T-helper 17 cell (primary cell): ENCODE measurements around the gene SRCIN1. TPM values are rescaled to one million over a fixed set of nuclear protein-coding genes. Genes with fewer than 3 reads are reported as not detected.
"Not testable (repeated sequence)": the region's sequence is repeated elsewhere in the genome, so short reads cannot be mapped to it uniquely, and the experiment has no call there.

ENCODE experiments used
- ATAC-seq: fragments of 150-1000 bp; cut with Tn5 transposase; 2 replicates; pipeline ENCODE4 v1.10.0; 2021; ENCODE audit warnings: mild to moderate bottlenecking, moderate library complexity
- DNase-seq, 3 donors: peaks; one replicate each; pipeline versions ENCODE4 v3.0.0 to v3.0.0-alpha.2; 2020 to 2021
- H3K9me3 ChIP-seq: one replicate; pipeline ENCODE4 v1.7.0; 2013; ENCODE audit warnings: low read length, mild to moderate bottlenecking; ENCODE audit not compliant: control insufficient read depth, poor library complexity, severe bottlenecking
- H3K27ac Mint-ChIP-seq: one replicate; pipeline ENCODE4 v1.8.0; 2022; ENCODE audit warnings: mild to moderate bottlenecking, moderate library complexity, mixed read lengths
- H3K27me3 Mint-ChIP-seq: one replicate; pipeline ENCODE4 v1.8.0; 2022; ENCODE audit warnings: mixed read lengths
- H3K36me3 Mint-ChIP-seq: one replicate; pipeline ENCODE4 v1.8.0; 2022; ENCODE audit warnings: low read depth, mixed read lengths
- H3K4me1 Mint-ChIP-seq: one replicate; pipeline ENCODE4 v1.8.0; 2022; ENCODE audit warnings: mild to moderate bottlenecking, mixed read lengths
- H3K4me3 Mint-ChIP-seq: one replicate; pipeline ENCODE4 v1.8.0; 2022; ENCODE audit warnings: mild to moderate bottlenecking, moderate library complexity, mixed read lengths
- total RNA-seq, 4 donors: library from RNA in 2 of 4; stranded (reverse) in 2 of 4; gene quantifications; one replicate each; pipeline ENCODE4 v1.2.3 and lab custom pipeline; 2022 to 2026

The SRCIN1 gene
- total RNA-seq, 2 donors from 2014 or later, result 0.26 to 0.52 TPM

- H3K27ac Mint-ChIP-seq, DNase-seq, H3K9me3 ChIP-seq, ATAC-seq, H3K4me1 Mint-ChIP-seq, H3K36me3 Mint-ChIP-seq, H3K4me3 Mint-ChIP-seq: not testable (repeated sequence)
- H3K27me3 Mint-ChIP-seq, result peaks cover 34% of the 10 kb centered on the region
Observed at GRCh38 chr17:38526526-38526925, 79.2 kb downstream of the SRCIN1 start.

GRCh38 chr17:38512473-38513058 is 93.2 kb downstream of the SRCIN1 start:
- Mint-ChIP-seq H3K27me3 (peaks cover 43% of the 10 kb centered on the region), H3K27ac (no peak overlapping the region)
- no peak for ATAC-seq

GRCh38 chr17:38511150-38512108 is 94.3 kb downstream of the SRCIN1 start:
- peaks cover 47% of the 10 kb centered on the region for H3K27me3 Mint-ChIP-seq
- peak overlapping the region; percentile 71 for H3K4me3 Mint-ChIP-seq
- peaks cover 14% of the 10 kb centered on the region for H3K4me1 Mint-ChIP-seq
- DNase-seq (no peak), ATAC-seq (no peak)
- H3K36me3 Mint-ChIP-seq, result peaks cover 5% of the 10 kb centered on the region
- no peak overlapping the region for H3K27ac Mint-ChIP-seq
- H3K9me3 ChIP-seq, result no peaks in the 10 kb centered on the region

More at GRCh38 chr17:38512473-38513058, 93.2 kb downstream of the SRCIN1 start:
- Mint-ChIP-seq H3K4me3 (no peak overlapping the region), H3K4me1 (peaks cover 14% of the 10 kb centered on the region), H3K36me3 (peaks cover 5% of the 10 kb centered on the region)
- H3K9me3 ChIP-seq, result no peaks in the 10 kb centered on the region
- no peak for DNase-seq

- peak; percentile 9 for ATAC-seq
- peaks cover 5% of the 10 kb centered on the region for H3K36me3 Mint-ChIP-seq
- H3K27ac Mint-ChIP-seq, result no peak overlapping the region
- H3K9me3 ChIP-seq, result no peaks in the 10 kb centered on the region
- H3K27me3 Mint-ChIP-seq, result peaks cover 47% of the 10 kb centered on the region
- peaks cover 14% of the 10 kb centered on the region for H3K4me1 Mint-ChIP-seq
- DNase-seq, result no peak
- H3K4me3 Mint-ChIP-seq, result peak overlapping the region; percentile 47
Observed at GRCh38 chr17:38510421-38511149, 95.2 kb downstream of the SRCIN1 start.

- no peaks in the 10 kb centered on the region for H3K9me3 ChIP-seq
- Mint-ChIP-seq H3K27me3 (peaks cover 47% of the 10 kb centered on the region), H3K4me1 (peaks cover 14% of the 10 kb centered on the region), H3K4me3 (peak overlapping the region; percentile 92), H3K27ac (no peak overlapping the region), H3K36me3 (peaks cover 5% of the 10 kb centered on the region)
- DNase-seq (no peak), ATAC-seq (peak; percentile 35)
Observed at GRCh38 chr17:38509772-38510420, 95.9 kb downstream of the SRCIN1 start.

GRCh38 chr17:38508954-38509771 is 96.6 kb downstream of the SRCIN1 start:
- H3K27ac Mint-ChIP-seq, result no peak overlapping the region
- H3K4me1 Mint-ChIP-seq, result peaks cover 14% of the 10 kb centered on the region
- peaks cover 5% of the 10 kb centered on the region for H3K36me3 Mint-ChIP-seq
- peaks cover 47% of the 10 kb centered on the region for H3K27me3 Mint-ChIP-seq
- DNase-seq (peak; percentile 35 to 61 (median 52)), ATAC-seq (peak; percentile 92)
- peak overlapping the region; percentile 92 for H3K4me3 Mint-ChIP-seq
- H3K9me3 ChIP-seq, result no peaks in the 10 kb centered on the region

- Mint-ChIP-seq H3K27ac (no peak overlapping the region), H3K4me3 (peak overlapping the region; percentile 61), H3K27me3 (peaks cover 47% of the 10 kb centered on the region), H3K4me1 (peaks cover 14% of the 10 kb centered on the region), H3K36me3 (peaks cover 5% of the 10 kb centered on the region)
- ATAC-seq, result no peak
- DNase-seq, result no peak
- H3K9me3 ChIP-seq, result no peaks in the 10 kb centered on the region
Observed at GRCh38 chr17:38508570-38508950, 97.2 kb downstream of the SRCIN1 start.

- Mint-ChIP-seq H3K4me3 (peak overlapping the region; percentile 61), H3K4me1 (peaks cover 14% of the 10 kb centered on the region), H3K27ac (no peak overlapping the region), H3K36me3 (peaks cover 5% of the 10 kb centered on the region), H3K27me3 (peaks cover 47% of the 10 kb centered on the region)
- ATAC-seq, result no peak
- no peaks in the 10 kb centered on the region for H3K9me3 ChIP-seq
- DNase-seq, result no peak
Observed at GRCh38 chr17:38507921-38508569, 97.7 kb downstream of the SRCIN1 start.

- peaks cover 47% of the 10 kb centered on the region for H3K27me3 Mint-ChIP-seq
- H3K4me1 Mint-ChIP-seq, result peaks cover 14% of the 10 kb centered on the region
- no peak overlapping the region for H3K27ac Mint-ChIP-seq
- H3K9me3 ChIP-seq, result no peaks in the 10 kb centered on the region
- H3K36me3 Mint-ChIP-seq, result peaks cover 5% of the 10 kb centered on the region
- H3K4me3 Mint-ChIP-seq, result no peak overlapping the region
- ATAC-seq (no peak), DNase-seq (no peak)
Observed at GRCh38 chr17:38507436-38507835, 98.3 kb downstream of the SRCIN1 start.

GRCh38 chr17:38504216-38504615 is 101.5 kb downstream of the SRCIN1 start:
- Mint-ChIP-seq H3K4me1 (peaks cover 7% of the 10 kb centered on the region), H3K27me3 (peaks cover 28% of the 10 kb centered on the region), H3K27ac (no peak overlapping the region), H3K36me3 (no peaks in the 10 kb centered on the region), H3K4me3 (no peak overlapping the region)
- no peaks in the 10 kb centered on the region for H3K9me3 ChIP-seq
- ATAC-seq (no peak), DNase-seq (no peak)

- H3K4me3 Mint-ChIP-seq, H3K36me3 Mint-ChIP-seq, H3K27ac Mint-ChIP-seq, ATAC-seq, H3K9me3 ChIP-seq, H3K4me1 Mint-ChIP-seq, DNase-seq: not testable (repeated sequence)
- H3K27me3 Mint-ChIP-seq, result peaks cover 20% of the 10 kb centered on the region
Observed at GRCh38 chr17:38503286-38503913, 102.4 kb downstream of the SRCIN1 start.
